NCI-H2227 treated with DMSO at 0.1 percent for 48 hours (cell line): ENCODE results near the gene CEP164.
"Not testable (repeated sequence)": the region's sequence is repeated elsewhere in the genome, so short reads cannot be mapped to it uniquely, and the experiment has no call there.

Experiments
- DNase-seq: peaks from one replicate; lab custom pipeline; 2025; lab: John Stamatoyannopoulos, UW

The CEP164 gene

GRCh38 chr11:117442049-117442868 is 114.6 kb downstream of the CEP164 start:
- DNase-seq = no peak

GRCh38 chr11:117442869-117443239 is 115.2 kb downstream of the CEP164 start:
- DNase-seq = no peak

GRCh38 chr11:117443266-117444186 is 115.9 kb downstream of the CEP164 start:
- peak; percentile 6 for DNase-seq

- no peak for DNase-seq
Observed at GRCh38 chr11:117444256-117444655, 116.6 kb downstream of the CEP164 start.

GRCh38 chr11:117444711-117445658 is 117.3 kb downstream of the CEP164 start:
- peak; percentile 11 for DNase-seq

GRCh38 chr11:117449111-117449693 is 121.5 kb downstream of the CEP164 start:
- no peak for DNase-seq

GRCh38 chr11:117453886-117454563 is 126.4 kb downstream of the CEP164 start:
- DNase-seq = no peak

- no peak for DNase-seq
Observed at GRCh38 chr11:117454564-117454917, 126.9 kb downstream of the CEP164 start.

GRCh38 chr11:117456027-117456720 is 128.5 kb downstream of the CEP164 start:
- no peak for DNase-seq

GRCh38 chr11:117456721-117457029 is 129.0 kb downstream of the CEP164 start:
- not testable (repeated sequence) for DNase-seq

GRCh38 chr11:117457031-117457785 is 129.6 kb downstream of the CEP164 start:
- DNase-seq = no peak

GRCh38 chr11:117457835-117458234 is 130.2 kb downstream of the CEP164 start:
- no peak for DNase-seq

GRCh38 chr11:117458275-117459122 is 130.8 kb downstream of the CEP164 start:
- no peak for DNase-seq

GRCh38 chr11:117459123-117459978 is 131.7 kb downstream of the CEP164 start:
- no peak for DNase-seq

GRCh38 chr11:117459979-117460300 is 132.3 kb downstream of the CEP164 start:
- DNase-seq = no peak

- DNase-seq = no peak
Observed at GRCh38 chr11:117461396-117462182, 133.9 kb downstream of the CEP164 start.

GRCh38 chr11:117462183-117462863 is 134.7 kb downstream of the CEP164 start:
- no peak for DNase-seq
